Kidney epithelial cell (primary cell): ENCODE data around the gene DDIAS. TPM values are rescaled to one million over a fixed set of nuclear protein-coding genes. Genes with fewer than 3 reads are reported as not detected.

Experiments used
- DNase-seq: peaks from one replicate; pipeline ENCODE4 v3.0.0-alpha.2; 2010; ENCODE audit warnings: low read depth
- H3K27me3 ChIP-seq: 2 replicates; pipeline ENCODE4 v1.6.0; 2011; ENCODE audit warnings: low read length; ENCODE audit not compliant: control insufficient read depth, insufficient read depth
- H3K36me3 ChIP-seq: 2 replicates; pipeline ENCODE4 v1.5.1; 2011; ENCODE audit warnings: low read length; ENCODE audit not compliant: control insufficient read depth, insufficient read depth
- H3K4me3 ChIP-seq: 2 replicates; pipeline ENCODE4 v1.5.1; 2011; ENCODE audit warnings: low read depth, mild to moderate bottlenecking, control low read depth, low read length
- total RNA-seq: library from RNA; depleted of rRNA; stranded (reverse); fragments of >200 nt; gene quantifications from 2 replicates; pipeline ENCODE4 v1.2.3, GENCODE V29; 2015
- TF ChIP-seq, protein P1 (sequence below): IDR thresholded peaks from 2 replicates; pipeline ENCODE4 v1.5.1; 2011; ENCODE audit warnings: mild to moderate bottlenecking, moderate library complexity, low read length, control low read depth, inconsistent platforms; ENCODE audit not compliant: insufficient read depth, poor library complexity, severe bottlenecking

The DDIAS gene
- total RNA-seq, 1 donor from 2014 or later, result 1.6 TPM

DNA sequence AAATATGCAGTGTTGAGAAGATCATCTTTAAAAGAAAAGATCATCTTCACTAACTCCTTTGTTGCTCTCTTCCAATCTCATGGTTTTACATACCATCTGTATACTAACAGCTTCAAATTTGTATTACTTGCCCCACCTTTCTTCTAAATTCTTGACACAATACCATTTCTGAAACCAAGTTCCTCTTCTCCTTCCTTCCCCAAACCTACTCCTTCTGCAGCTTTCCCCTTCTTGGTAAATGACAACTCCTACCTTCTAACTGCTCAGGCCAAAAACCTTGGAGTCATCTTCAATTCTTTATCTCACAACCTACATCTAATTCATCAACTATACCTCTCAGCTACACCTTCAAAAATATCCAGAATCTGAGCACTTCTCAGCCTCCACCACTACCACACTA is 10.6 kb upstream of the DDIAS start:
- H3K36me3 ChIP-seq, result no peaks in the 10 kb centered on the region
- H3K4me3 ChIP-seq, result no peak overlapping the region
- no peak for DNase-seq
- no peaks in the 10 kb centered on the region for H3K27me3 ChIP-seq
- TF ChIP-seq, protein P1, sequence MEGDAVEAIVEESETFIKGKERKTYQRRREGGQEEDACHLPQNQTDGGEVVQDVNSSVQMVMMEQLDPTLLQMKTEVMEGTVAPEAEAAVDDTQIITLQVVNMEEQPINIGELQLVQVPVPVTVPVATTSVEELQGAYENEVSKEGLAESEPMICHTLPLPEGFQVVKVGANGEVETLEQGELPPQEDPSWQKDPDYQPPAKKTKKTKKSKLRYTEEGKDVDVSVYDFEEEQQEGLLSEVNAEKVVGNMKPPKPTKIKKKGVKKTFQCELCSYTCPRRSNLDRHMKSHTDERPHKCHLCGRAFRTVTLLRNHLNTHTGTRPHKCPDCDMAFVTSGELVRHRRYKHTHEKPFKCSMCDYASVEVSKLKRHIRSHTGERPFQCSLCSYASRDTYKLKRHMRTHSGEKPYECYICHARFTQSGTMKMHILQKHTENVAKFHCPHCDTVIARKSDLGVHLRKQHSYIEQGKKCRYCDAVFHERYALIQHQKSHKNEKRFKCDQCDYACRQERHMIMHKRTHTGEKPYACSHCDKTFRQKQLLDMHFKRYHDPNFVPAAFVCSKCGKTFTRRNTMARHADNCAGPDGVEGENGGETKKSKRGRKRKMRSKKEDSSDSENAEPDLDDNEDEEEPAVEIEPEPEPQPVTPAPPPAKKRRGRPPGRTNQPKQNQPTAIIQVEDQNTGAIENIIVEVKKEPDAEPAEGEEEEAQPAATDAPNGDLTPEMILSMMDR, result no peak

DNA sequence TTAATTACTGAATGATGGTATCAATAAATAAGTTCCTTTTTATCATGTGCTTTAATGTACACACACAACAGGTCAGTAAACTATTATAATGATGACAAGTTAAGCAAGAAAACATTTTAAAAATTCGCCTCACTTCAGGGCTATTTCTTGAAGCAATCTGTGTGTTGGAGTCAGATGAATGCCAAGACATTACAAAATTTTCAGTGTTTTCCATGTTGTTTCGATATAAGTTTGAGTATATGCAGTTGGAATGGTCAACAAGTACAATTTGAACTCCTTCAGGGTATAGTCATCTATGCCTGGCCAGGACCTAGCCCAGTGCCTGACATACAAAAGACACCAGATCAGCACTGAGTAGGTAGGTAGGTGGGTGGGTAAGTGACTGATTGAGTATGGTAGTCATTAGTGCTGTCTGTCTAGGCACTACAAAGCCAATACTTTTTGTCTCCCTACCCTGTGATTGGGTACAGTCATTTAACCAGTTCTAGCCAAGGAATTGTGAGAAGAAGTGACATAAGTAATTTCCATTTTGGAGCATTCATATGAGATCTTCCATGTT is 8.8 kb upstream of the DDIAS start:
- Histone ChIP-seq H3K36me3 (no peaks in the 10 kb centered on the region), H3K27me3 (no peaks in the 10 kb centered on the region), H3K4me3 (no peak overlapping the region)
- TF ChIP-seq, protein P1, result no peak
- DNase-seq, result no peak

DNA sequence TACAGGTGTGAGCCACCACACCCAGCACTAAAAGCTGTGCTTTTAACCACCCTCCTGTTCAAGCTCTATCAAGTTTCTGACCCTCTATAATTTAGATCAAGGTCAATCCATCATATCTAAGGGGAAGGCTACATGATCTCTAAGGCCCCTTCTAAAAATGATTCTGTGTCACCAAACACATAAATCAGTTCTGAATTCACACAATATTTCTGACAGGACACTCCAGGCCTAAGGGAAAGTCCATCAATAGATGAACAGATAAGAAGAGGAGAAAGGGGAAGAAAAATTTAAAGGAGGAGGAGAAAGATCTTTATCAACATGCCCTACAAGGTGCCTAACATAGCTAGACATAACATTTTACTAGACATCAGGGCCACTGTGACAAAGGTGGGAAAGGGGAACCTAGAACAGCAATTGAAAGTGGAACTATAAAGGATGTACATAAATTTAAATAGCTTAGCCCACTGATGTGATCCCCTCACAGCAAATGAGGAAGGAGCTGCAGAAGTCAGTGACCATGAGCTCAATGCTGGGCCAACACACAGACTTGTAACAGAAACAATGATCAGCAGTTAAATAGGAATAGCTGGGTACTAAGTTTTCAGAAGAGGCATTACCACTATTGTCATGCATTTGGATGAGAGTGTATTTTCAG is 6.0 kb upstream of the DDIAS start:
- TF ChIP-seq, protein P1, result no peak

DNA sequence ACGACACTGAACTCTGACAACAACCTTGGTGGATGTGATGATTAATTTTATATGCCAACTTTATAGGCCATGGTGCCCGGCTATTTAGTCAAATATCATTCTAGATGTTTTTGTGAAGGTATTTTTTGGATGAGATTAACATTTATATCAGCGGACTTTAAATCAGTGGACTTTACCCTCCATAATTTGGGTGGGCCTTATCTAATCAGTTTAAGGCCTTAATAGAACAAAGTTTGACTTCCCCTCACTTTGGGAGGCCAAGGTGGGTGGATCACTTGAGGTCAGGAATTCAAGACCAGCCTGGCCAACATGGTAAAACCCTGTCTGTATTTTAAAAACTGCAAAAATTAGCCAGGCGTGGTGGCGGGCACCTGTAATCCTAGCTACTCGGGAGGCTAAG is 5.4 kb upstream of the DDIAS start:
- TF ChIP-seq, protein P1, result no peak
- no peak overlapping the region for H3K4me3 ChIP-seq
- no peak for DNase-seq

More for the DNA sequence above, 6.0 kb upstream of the DDIAS start:
- no peaks in the 10 kb centered on the region for H3K27me3 ChIP-seq
- H3K36me3 ChIP-seq, result no peaks in the 10 kb centered on the region
- no peak overlapping the region for H3K4me3 ChIP-seq
- DNase-seq, result no peak

DNA sequence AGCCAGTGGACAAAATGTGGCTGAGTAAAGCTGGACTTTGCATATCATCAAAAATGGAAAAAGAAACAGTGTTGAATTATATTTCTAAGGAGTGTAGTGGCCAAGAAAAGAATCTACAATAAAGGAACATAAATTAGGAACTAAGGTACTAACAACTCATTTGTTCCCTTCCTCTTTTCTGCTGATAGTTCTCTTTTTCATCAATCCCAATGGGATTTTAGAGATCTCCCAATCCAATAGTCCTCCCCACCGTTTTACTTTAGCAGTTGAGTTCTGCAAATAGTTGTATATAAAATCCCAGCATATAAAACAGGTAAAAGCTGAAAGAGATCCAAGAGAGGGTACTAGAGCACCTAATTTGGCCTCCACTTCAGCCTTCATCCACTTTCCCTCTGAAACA is 3.3 kb upstream of the DDIAS start:
- Histone ChIP-seq H3K27me3 (no peaks in the 10 kb centered on the region), H3K36me3 (no peaks in the 10 kb centered on the region), H3K4me3 (no peak overlapping the region)
- no peak for DNase-seq
- TF ChIP-seq, protein P1, result no peak

More for the DNA sequence above, 5.4 kb upstream of the DDIAS start:
- no peaks in the 10 kb centered on the region for H3K27me3 ChIP-seq
- H3K36me3 ChIP-seq, result no peaks in the 10 kb centered on the region
